ENCODE data around the gene NSD1. TPM values are rescaled to one million over a fixed set of nuclear protein-coding genes. Genes with fewer than 3 reads are reported as not detected.
A peak's percentile ranks its signal among the peaks of the same experiment; 100 is the strongest.

NSD1 gene
- total and polyA plus RNA-seq, 9 of the 15 experiments (the other 6 are each of a cell fraction or from before 2014, with no cell fraction given) = 3.8 to 51.0 (median 24.7) TPM

DNA sequence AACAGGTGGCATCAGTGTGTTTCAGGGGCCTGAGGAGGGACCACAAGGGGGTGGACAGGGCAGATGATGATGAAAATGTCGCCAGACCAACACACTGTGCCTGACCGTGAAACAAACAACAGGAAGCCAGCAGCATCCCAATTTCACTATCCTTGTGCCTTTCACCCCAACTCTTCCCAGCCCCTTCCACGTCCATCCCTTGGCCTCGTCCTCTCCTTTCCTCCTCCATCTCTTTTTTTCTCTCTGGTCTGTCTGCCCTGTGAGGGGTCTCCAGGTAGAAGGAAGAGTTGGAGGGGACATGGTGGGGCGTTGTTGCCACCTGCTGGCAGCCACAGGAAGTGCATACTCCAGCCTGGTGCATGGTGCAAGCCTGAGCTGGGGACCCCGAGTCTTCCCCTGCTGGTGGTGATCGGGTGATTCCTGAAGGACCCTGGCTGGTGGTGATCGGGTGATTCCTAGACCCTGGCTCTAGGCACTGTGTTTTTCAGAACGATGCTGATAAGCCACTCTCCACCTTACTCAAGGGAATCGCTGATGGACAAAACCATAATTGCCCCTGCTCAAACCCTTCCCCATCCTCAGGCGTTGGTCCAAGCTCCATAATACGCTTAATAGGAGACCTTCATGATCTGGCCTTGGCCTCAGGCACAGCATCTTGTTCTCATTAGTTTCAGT lies 21.7 kb upstream of the NSD1 start (continued):
- TF ChIP-seq RCOR1 (IDR thresholded peaks at IDR 0.05; ENCODE audit: borderline replicate concordance in 1 of 2, low read depth in 2 of 2, low read length in 2 of 2) (peak in 1 of 2 experiments; percentile 53; a peak in 1 of 4 replicates), RB1 (IDR thresholded peaks at IDR 0.05; ENCODE audit: low read depth) (peak; percentile 66; the same call in 1 of the 2 replicates), ZBTB7A (IDR thresholded peaks at IDR 0.05; ENCODE audit: borderline replicate concordance, control insufficient read depth, low read depth, low read length) (peak; percentile 65; the same call in 1 of the 2 replicates), EP400 (IDR thresholded peaks at IDR 0.05) (no peak), TEAD4 (IDR thresholded peaks at IDR 0.05; ENCODE audit: low read length) (no peak), TEAD4 (CRISPR knock-in tag; IDR thresholded peaks at IDR 0.05; ENCODE audit: borderline replicate concordance) (no peak), CC2D1A (IDR thresholded peaks at IDR 0.05) (peak; percentile 84; the same call in 1 of the 2 replicates), SMARCA5 (IDR thresholded peaks at IDR 0.05) (peak; percentile 28; the same call in 1 of the 2 replicates), RBM39 (optimal IDR thresholded peaks at IDR 0.05; ENCODE audit: low read depth, low read length) (peak; percentile 61)
- TF ChIP-seq, protein P1, sequence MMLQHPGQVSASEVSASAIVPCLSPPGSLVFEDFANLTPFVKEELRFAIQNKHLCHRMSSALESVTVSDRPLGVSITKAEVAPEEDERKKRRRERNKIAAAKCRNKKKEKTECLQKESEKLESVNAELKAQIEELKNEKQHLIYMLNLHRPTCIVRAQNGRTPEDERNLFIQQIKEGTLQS (IDR thresholded peaks at IDR 0.05) = no peak
- TF ChIP-seq, protein P1 (CRISPR knock-in tag; conservative IDR thresholded peaks at IDR 0.05) = no peak

Data from K562 (cell line).